Fibroblast of lung (primary cell): ENCODE results near the gene AIFM3. TPM values are rescaled to one million over a fixed set of nuclear protein-coding genes. Genes with fewer than 3 reads are reported as not detected.

Source experiments
- DNase-seq, 2 donors: peaks; one replicate each; pipeline versions ENCODE4 v3.0.0 to v3.0.0-alpha.2; 2010; ENCODE audit warnings: low read depth in 2 of 2
- H2AFZ ChIP-seq: 2 replicates; pipeline ENCODE4 v1.5.1; 2012; ENCODE audit warnings: low read length, control low read depth, inconsistent platforms
- H3K27ac ChIP-seq: 2 replicates; pipeline ENCODE4 v1.5.1; 2011; ENCODE audit warnings: low read length, control low read depth; ENCODE audit not compliant: insufficient read depth
- H3K27me3 ChIP-seq: 2 replicates; pipeline ENCODE4 v1.5.1; 2011; ENCODE audit warnings: mild to moderate bottlenecking, low read length; ENCODE audit not compliant: control insufficient read depth, insufficient read depth
- H3K36me3 ChIP-seq: 2 replicates; pipeline ENCODE4 v1.5.1; 2011; ENCODE audit warnings: low read length; ENCODE audit not compliant: control insufficient read depth, insufficient read depth
- H3K4me1 ChIP-seq: 2 replicates; pipeline ENCODE4 v1.5.1; 2011; ENCODE audit warnings: low read length; ENCODE audit not compliant: control insufficient read depth, insufficient read depth; ENCODE audit errors: extremely low read depth
- H3K4me2 ChIP-seq: 2 replicates; pipeline ENCODE4 v1.5.1; 2011; ENCODE audit warnings: low read length, control low read depth; ENCODE audit not compliant: insufficient read depth; ENCODE audit errors: extremely low read depth
- H3K4me3 ChIP-seq, 4 experiments: fragments of 200-600 bp in 1 of 4; sonication (generic) in 1 of 4; replicated peaks in 1 of 4; 2 replicates each; pipeline ENCODE4 v1.5.1; 2011 to 2016; ENCODE audit warnings: low read length in 4 of 4, low read depth in 3 of 4, mild to moderate bottlenecking in 3 of 4, control low read depth in 2 of 4, inconsistent platforms in 1 of 4, mixed read lengths in 1 of 4; ENCODE audit not compliant: insufficient read depth in 1 of 4; ENCODE audit errors: control extremely low read depth in 1 of 4
- H3K79me2 ChIP-seq: 2 replicates; pipeline ENCODE4 v1.5.1; 2012; ENCODE audit warnings: mild to moderate bottlenecking, low read length, inconsistent platforms; ENCODE audit not compliant: control insufficient read depth, insufficient read depth
- H3K9ac ChIP-seq: 2 replicates; pipeline ENCODE4 v1.5.1; 2011; ENCODE audit warnings: mild to moderate bottlenecking, low read length, control low read depth; ENCODE audit not compliant: insufficient read depth
- H3K9me3 ChIP-seq: 2 replicates; pipeline ENCODE4 v1.5.1; 2012; ENCODE audit warnings: low read depth, low read length; ENCODE audit not compliant: control insufficient read depth, insufficient read depth
- H4K20me1 ChIP-seq: 2 replicates; pipeline ENCODE4 v1.5.1; 2011; ENCODE audit warnings: low read length; ENCODE audit not compliant: control insufficient read depth, insufficient read depth; ENCODE audit errors: extremely low read depth
- EZH2 ChIP-seq: IDR thresholded peaks from 2 replicates; pipeline ENCODE4 v1.5.1; 2012; ENCODE audit warnings: low read length, control low read depth, mild to moderate bottlenecking; ENCODE audit errors: missing control alignments
- polyA plus RNA-seq, 2 donors: library from polyadenylated mRNA; depleted of rRNA in 1 of 2; stranded (reverse) in 1 of 2; unstranded in 1 of 2; fragments of >200 nt; gene quantifications; 2 replicates each; pipeline ENCODE4 v1.2.1, GENCODE V29; 2011 to 2012; ENCODE audit warnings: missing spikeins in 1 of 2
- total RNA-seq: library from RNA; depleted of rRNA; stranded (reverse); fragments of >200 nt; gene quantifications from 2 replicates; pipeline ENCODE4 v1.2.1, GENCODE V29; 2014
- TF ChIP-seq, protein P1 (sequence below), 2 donors: IDR thresholded peaks in 1 of 2; conservative IDR thresholded peaks in 1 of 2; 1 replicate in 1 of 2; 2 replicates in 1 of 2; pipeline ENCODE4 v1.5.1; 2011 to 2012; ENCODE audit warnings: low read length in 2 of 2, control low read depth in 1 of 2, inconsistent platforms in 1 of 2, low read depth in 1 of 2, mild to moderate bottlenecking in 1 of 2

AIFM3 gene
- total and polyA plus RNA-seq, 2 donors (not counting 1 experiment from before 2014, with no cell fraction given), result 0.15 to 2.0 TPM

DNA sequence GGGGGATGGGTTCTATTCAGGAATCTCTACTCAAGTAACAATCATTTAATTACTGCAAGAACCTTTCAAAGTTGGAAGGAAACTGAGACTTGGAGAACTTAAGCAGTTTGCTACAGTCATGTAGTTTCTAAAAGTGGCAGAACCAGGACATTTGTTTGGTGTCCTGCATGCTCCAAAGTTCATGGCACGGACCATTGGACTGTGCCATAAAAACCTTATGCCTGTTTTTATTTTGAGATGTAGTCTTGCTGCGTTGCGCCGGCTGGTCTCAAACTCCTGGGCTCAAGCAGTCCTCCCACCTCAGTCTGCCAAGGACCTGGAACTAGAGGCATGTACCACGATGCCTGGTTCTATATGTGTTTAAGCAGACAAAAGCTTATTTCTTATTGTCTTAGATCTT, 18.6 kb upstream of the AIFM3 start:
- Histone ChIP-seq H3K36me3 (peaks cover 13% of the 10 kb centered on the region), H3K79me2 (peaks cover 64% of the 10 kb centered on the region), H3K4me2 (no peak overlapping the region), H3K4me1 (peaks cover 6% of the 10 kb centered on the region), H3K27me3 (no peaks in the 10 kb centered on the region), H3K4me3 (no peak overlapping the region), H2AFZ (no peak overlapping the region), H4K20me1 (no peaks in the 10 kb centered on the region), H3K9me3 (no peaks in the 10 kb centered on the region), H3K9ac (no peak overlapping the region), H3K27ac (no peak overlapping the region)
- DNase-seq, result no peak
- TF ChIP-seq, protein P1, sequence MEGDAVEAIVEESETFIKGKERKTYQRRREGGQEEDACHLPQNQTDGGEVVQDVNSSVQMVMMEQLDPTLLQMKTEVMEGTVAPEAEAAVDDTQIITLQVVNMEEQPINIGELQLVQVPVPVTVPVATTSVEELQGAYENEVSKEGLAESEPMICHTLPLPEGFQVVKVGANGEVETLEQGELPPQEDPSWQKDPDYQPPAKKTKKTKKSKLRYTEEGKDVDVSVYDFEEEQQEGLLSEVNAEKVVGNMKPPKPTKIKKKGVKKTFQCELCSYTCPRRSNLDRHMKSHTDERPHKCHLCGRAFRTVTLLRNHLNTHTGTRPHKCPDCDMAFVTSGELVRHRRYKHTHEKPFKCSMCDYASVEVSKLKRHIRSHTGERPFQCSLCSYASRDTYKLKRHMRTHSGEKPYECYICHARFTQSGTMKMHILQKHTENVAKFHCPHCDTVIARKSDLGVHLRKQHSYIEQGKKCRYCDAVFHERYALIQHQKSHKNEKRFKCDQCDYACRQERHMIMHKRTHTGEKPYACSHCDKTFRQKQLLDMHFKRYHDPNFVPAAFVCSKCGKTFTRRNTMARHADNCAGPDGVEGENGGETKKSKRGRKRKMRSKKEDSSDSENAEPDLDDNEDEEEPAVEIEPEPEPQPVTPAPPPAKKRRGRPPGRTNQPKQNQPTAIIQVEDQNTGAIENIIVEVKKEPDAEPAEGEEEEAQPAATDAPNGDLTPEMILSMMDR (conservative IDR thresholded peaks at IDR 0.05 in 1 of 2, IDR thresholded peaks at IDR 0.05 in 1 of 2; ENCODE audit: low read depth in 1 of 2, low read length in 2 of 2), result no peak
- no peak for TF ChIP-seq EZH2

DNA sequence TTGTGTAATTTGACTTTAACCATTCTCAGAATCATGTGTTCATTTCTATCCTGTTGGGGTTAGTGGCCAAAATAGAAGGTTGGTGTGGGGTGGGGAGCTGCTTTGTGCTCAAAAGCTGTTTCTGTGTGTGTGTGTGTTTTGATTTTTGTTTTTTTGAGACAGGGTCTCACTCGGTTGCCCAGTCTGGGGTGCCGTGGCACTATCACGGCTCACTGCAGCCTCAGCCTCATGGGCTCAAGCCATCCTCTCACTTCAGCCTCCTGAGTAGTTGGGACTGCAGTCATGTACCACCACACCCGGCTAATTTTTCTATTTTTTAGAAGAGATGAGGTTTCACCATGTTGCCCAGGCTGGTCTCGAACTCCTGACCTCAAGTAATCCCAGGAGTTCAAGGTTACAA, 18.1 kb upstream of the AIFM3 start:
- H3K27ac ChIP-seq, result no peak overlapping the region
- TF ChIP-seq, protein P1 (conservative IDR thresholded peaks at IDR 0.05 in 1 of 2, IDR thresholded peaks at IDR 0.05 in 1 of 2; ENCODE audit: low read depth in 1 of 2, low read length in 2 of 2), result no peak
- TF ChIP-seq EZH2, result no peak
- no peak overlapping the region for H2AFZ ChIP-seq
- no peak overlapping the region for H3K4me2 ChIP-seq
- no peak overlapping the region for H3K4me3 ChIP-seq
- H4K20me1 ChIP-seq, result no peaks in the 10 kb centered on the region
- H3K9me3 ChIP-seq, result no peaks in the 10 kb centered on the region
- H3K9ac ChIP-seq, result no peak overlapping the region
- H3K36me3 ChIP-seq, result peaks cover 13% of the 10 kb centered on the region
- H3K4me1 ChIP-seq, result peaks cover 6% of the 10 kb centered on the region
- DNase-seq, result no peak
- H3K79me2 ChIP-seq, result peaks cover 59% of the 10 kb centered on the region
- no peaks in the 10 kb centered on the region for H3K27me3 ChIP-seq

DNA sequence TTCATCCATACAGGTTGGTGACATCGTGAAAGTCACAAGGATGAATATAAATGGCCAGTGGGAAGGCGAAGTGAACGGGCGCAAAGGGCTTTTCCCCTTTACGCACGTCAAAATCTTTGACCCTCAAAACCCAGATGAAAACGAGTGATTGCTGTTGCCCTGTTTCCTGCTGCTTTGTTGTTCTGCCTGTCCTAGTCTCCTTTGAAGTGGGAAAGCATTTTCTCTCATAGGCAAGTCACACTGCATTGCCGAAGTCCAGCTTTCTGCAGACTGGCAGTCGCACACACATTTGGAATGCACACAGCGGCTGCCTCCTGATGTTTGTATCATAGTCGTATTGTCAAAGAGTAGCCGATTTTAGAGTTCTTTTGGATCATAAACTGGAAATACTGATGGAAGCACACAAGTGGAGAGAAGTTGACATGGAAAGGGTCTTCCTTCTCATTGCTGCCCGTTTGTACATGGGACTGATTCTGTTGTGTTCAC, 17.3 kb upstream of the AIFM3 start:
- H3K36me3 ChIP-seq, result peaks cover 13% of the 10 kb centered on the region
- DNase-seq, result no peak
- H3K4me3 ChIP-seq, result no peak overlapping the region
- no peaks in the 10 kb centered on the region for H3K9me3 ChIP-seq
- H3K27ac ChIP-seq, result no peak overlapping the region
- no peaks in the 10 kb centered on the region for H3K27me3 ChIP-seq
- no peak overlapping the region for H3K9ac ChIP-seq
- TF ChIP-seq, protein P1 (conservative IDR thresholded peaks at IDR 0.05 in 1 of 2, IDR thresholded peaks at IDR 0.05 in 1 of 2; ENCODE audit: low read depth in 1 of 2, low read length in 2 of 2), result no peak
- H2AFZ ChIP-seq, result no peak overlapping the region
- H3K4me2 ChIP-seq, result no peak overlapping the region
- H3K79me2 ChIP-seq, result peaks cover 52% of the 10 kb centered on the region
- no peaks in the 10 kb centered on the region for H4K20me1 ChIP-seq
- peaks cover 6% of the 10 kb centered on the region for H3K4me1 ChIP-seq
